ENCODE data around the gene HAUS6. TPM values are rescaled to one million over a fixed set of nuclear protein-coding genes. Genes with fewer than 3 reads are reported as not detected.

Gene HAUS6
- total RNA-seq, 1 donor from 2014 or later, result 8.6 TPM

DNA sequence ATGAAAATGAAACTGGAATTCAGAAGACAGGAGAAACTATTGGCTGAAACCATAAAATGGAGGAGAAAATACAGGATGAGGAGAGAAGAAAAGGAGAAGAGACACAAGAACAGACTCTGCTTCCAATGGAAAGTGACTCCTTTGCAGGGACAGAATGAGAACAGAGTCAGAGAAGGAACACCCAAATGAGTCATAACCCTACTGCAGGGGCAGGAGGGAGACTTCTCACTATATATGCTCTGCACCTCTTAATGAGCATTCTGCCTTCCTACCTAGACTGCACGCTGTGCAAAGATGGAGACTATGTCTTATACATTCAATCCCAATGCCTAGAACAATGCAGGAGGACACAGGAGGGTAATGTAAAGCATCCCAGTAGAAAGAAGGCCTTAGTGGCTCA, 71.8 kb downstream of the HAUS6 start:
- DNase-seq (ENCODE audit: extremely low spot score, unreplicated experiment), result no peak
- H3K4me1 Mint-ChIP-seq (ENCODE audit: unreplicated experiment), result peaks cover 1% of the 10 kb centered on the region
- no peaks in the 10 kb centered on the region for H3K36me3 Mint-ChIP-seq (ENCODE audit: unreplicated experiment)
- H3K27me3 Mint-ChIP-seq (ENCODE audit: unreplicated experiment), result no peaks in the 10 kb centered on the region
- H3K27ac Mint-ChIP-seq (ENCODE audit: unreplicated experiment), result no peak overlapping the region
- no peak overlapping the region for H3K4me3 Mint-ChIP-seq (ENCODE audit: unreplicated experiment)
- no peaks in the 10 kb centered on the region for H3K9me3 Mint-ChIP-seq (ENCODE audit: unreplicated experiment)
- no peak for TF ChIP-seq CTCF (IDR thresholded peaks at IDR 0.05)

DNA sequence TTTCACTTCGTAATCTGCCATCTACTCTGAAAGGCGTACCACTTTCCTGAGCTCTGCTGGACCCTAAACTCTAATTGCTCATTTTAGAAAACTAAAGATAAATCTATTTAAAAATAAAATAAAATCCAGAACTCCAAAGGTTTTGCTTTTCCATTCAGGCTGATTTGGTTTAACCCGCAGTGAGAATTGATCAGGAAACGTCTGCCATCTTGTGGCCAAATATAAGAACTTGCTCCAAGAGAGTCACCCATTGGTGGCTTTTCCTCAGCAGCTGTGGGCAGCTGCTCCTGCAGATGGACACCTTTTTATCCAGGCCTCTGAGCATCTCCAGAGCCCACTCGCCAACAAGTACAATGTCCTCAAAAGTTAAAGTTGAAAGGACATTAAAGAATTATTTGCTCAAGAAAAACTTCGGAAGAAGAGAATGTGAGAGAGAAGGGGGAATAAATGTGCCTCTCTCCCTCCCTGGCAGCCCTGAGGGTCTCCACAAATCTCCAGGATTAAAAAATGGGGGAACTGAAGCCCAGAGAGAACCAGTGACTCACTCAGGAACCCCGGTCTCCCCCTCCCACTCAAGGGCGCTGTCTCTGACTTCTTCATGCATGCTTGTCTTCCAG, 73.8 kb downstream of the HAUS6 start:
- H3K9me3 Mint-ChIP-seq (ENCODE audit: unreplicated experiment), result no peaks in the 10 kb centered on the region
- no peak for DNase-seq (ENCODE audit: extremely low spot score, unreplicated experiment)
- H3K27ac Mint-ChIP-seq (ENCODE audit: unreplicated experiment), result no peak overlapping the region
- no peaks in the 10 kb centered on the region for H3K27me3 Mint-ChIP-seq (ENCODE audit: unreplicated experiment)
- H3K4me1 Mint-ChIP-seq (ENCODE audit: unreplicated experiment), result peaks cover 7% of the 10 kb centered on the region
- H3K36me3 Mint-ChIP-seq (ENCODE audit: unreplicated experiment), result no peaks in the 10 kb centered on the region
- H3K4me3 Mint-ChIP-seq (ENCODE audit: unreplicated experiment), result no peak overlapping the region
- peak; percentile 79 for TF ChIP-seq CTCF (IDR thresholded peaks at IDR 0.05)

DNA sequence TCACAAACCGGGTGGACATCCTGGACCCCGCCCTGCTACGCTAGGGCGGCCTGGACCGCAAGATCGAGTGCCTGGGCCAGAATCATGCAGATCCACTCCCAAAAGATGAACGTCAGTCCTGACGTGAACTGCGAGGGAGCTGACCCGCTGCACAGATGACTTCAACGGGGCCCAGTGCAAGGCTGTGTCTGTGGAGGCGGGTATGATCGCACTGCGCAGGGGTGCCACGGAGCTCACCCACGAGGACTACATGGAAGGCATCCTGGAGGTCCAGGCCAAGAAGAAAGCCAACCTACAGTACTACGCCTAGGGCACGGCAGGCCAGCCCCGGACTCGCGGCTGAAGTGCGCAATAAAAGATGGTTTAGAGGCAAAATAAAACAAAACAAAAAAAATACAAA, 74.9 kb downstream of the HAUS6 start:
- TF ChIP-seq CTCF (IDR thresholded peaks at IDR 0.05), result no peak
- no peak for DNase-seq (ENCODE audit: extremely low spot score, unreplicated experiment)
- H3K27ac Mint-ChIP-seq (ENCODE audit: unreplicated experiment), result no peak overlapping the region
- no peaks in the 10 kb centered on the region for H3K9me3 Mint-ChIP-seq (ENCODE audit: unreplicated experiment)
- H3K4me1 Mint-ChIP-seq (ENCODE audit: unreplicated experiment), result peaks cover 7% of the 10 kb centered on the region
- no peak overlapping the region for H3K4me3 Mint-ChIP-seq (ENCODE audit: unreplicated experiment)
- H3K36me3 Mint-ChIP-seq (ENCODE audit: unreplicated experiment), result no peaks in the 10 kb centered on the region
- peaks cover 8% of the 10 kb centered on the region for H3K27me3 Mint-ChIP-seq (ENCODE audit: unreplicated experiment)

DNA sequence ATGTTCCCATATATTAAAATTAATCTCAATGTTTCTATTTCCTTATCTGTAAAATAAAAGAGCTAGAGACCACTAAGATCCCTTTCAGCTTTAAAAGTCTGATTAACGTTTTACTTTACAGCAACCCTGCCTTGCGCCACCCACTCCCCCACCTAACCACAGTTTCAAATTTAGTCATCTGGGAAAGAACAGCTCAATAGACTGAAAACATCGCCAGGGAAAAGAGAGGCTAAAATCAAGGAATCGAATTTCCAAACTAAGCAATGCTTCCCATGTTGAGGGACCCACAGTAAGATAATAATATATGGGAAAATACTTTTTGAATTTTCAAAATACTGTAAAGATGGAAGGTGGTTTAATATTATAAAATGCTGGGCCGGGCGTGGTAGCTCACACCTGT, 76.3 kb downstream of the HAUS6 start:
- Mint-ChIP-seq H3K4me1 (ENCODE audit: unreplicated experiment) (peaks cover 7% of the 10 kb centered on the region), H3K36me3 (ENCODE audit: unreplicated experiment) (no peaks in the 10 kb centered on the region), H3K9me3 (ENCODE audit: unreplicated experiment) (no peaks in the 10 kb centered on the region), H3K4me3 (ENCODE audit: unreplicated experiment) (no peak overlapping the region), H3K27ac (ENCODE audit: unreplicated experiment) (no peak overlapping the region), H3K27me3 (ENCODE audit: unreplicated experiment) (peaks cover 16% of the 10 kb centered on the region)
- no peak for TF ChIP-seq CTCF (IDR thresholded peaks at IDR 0.05)
- no peak for DNase-seq (ENCODE audit: extremely low spot score, unreplicated experiment)

GRCh38 chr9:19023078-19023477, 79.6 kb downstream of the HAUS6 start:
- no peaks in the 10 kb centered on the region for H3K36me3 Mint-ChIP-seq (ENCODE audit: unreplicated experiment)
- no peak for DNase-seq (ENCODE audit: extremely low spot score, unreplicated experiment)
- peaks cover 16% of the 10 kb centered on the region for H3K27me3 Mint-ChIP-seq (ENCODE audit: unreplicated experiment)
- TF ChIP-seq CTCF (IDR thresholded peaks at IDR 0.05), result no peak
- H3K27ac Mint-ChIP-seq (ENCODE audit: unreplicated experiment), result no peak overlapping the region
- no peaks in the 10 kb centered on the region for H3K9me3 Mint-ChIP-seq (ENCODE audit: unreplicated experiment)
- H3K4me1 Mint-ChIP-seq (ENCODE audit: unreplicated experiment), result peaks cover 6% of the 10 kb centered on the region
- H3K4me3 Mint-ChIP-seq (ENCODE audit: unreplicated experiment), result no peak overlapping the region

Measured in osteocyte (in vitro differentiated cells).